ENCODE results near the gene CACNA1I.
"Not testable (repeated sequence)": the region's sequence is repeated elsewhere in the genome, so short reads cannot be mapped to it uniquely, and the experiment has no call there.

CACNA1I gene

DNA sequence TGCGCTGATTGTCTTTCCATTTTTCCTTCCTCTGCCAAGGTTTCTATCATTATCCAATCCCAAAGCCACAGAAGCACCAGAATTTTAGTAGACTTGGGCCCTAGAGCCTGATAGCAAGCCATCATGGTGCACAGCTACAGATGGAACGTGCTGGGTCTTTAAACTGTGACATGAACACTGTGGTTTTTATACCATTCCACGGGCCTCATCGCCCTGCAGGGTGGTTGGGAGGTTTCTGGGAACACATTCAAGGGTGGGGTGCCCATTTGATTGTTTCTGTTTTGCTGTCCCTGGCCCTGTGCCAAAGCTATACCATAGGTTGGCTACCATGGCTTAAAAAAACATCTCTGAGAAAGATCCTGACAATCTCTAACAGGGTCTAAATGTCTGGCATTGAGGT, 151.9 kb downstream of the CACNA1I start:
- DNase-seq = no peak

- DNase-seq = no peak
Measured at GRCh38 chr22:39723463-39723862, 152.9 kb downstream of the CACNA1I start.

DNA sequence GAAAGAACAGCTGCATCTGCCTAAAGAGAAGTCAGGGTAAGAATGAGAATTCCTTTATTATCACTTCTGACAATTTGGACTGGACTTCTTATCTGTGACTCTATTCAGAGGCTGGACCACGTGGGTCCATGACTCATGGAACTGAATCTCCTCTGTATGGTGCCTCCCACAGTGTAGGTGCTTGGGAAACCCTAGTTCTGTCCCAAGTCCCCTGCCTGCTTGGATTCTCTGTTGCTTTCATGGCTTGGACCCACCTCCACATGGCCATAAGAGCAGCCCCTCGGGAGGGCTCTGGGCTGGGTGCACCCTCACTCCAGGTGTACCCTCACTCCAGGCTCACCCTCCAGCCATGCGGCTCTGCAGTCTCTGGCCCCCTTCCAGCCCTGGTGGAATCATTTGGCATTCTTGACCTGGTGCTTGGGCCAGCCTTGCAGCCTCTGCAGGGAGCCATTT, 153.4 kb downstream of the CACNA1I start:
- DNase-seq = no peak

GRCh38 chr22:39724390-39724789, 153.8 kb downstream of the CACNA1I start:
- no peak for DNase-seq

DNA sequence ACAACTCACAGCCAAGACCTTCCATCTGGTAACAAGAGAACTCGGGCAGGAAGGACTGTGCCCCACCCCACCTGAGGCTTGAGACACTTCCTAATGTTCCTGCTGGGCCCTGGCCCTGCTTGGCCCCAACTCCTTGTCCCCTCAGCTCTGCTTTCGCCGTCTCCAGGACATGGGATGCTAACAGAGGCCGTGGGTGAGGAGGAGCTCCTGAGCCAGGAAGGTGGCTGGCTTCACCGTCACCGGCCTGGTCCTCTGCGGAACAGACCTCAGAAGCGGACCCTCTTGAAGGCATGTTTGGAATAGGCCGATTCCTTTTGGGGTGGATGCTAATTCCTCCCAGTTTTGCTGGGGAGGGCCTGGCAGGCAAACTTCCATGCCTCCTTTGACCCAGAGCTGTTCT, 154.3 kb downstream of the CACNA1I start:
- DNase-seq = no peak

DNA sequence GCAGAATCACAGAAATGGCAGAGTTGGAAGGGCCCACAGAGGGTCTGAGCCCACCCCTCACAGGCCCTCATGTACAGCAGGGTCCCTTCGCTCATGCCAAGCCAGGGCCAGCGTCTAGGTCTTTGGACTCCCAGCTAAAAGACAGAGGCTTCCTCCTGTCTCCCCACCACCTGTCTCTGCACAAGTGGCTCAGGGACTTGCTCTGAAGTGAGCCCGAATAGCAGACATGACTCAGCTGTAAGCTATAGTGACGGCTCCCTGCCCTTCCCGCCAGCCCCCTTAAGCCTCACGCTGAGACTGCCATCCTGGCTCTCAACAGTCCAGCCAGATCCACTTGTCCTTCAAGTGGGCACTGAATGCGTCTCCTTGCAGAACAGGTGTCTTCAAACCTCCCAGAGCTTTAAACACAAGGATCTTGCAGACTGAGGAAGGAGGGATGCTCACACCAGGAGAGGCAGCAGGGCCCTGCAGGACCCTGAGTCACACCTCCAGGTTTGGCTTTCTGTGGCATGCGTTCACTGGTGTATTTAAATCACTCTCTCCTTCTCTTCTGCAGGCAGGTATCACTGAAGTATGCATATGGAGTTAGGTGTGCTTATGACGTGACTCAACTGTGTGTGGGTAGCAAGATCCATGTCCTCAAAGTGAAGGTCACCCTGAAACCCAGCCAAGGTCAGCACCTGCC, 154.9 kb downstream of the CACNA1I start:
- DNase-seq = no peak

- no peak for DNase-seq
Measured at GRCh38 chr22:39727541-39727940, 157.0 kb downstream of the CACNA1I start.

DNA sequence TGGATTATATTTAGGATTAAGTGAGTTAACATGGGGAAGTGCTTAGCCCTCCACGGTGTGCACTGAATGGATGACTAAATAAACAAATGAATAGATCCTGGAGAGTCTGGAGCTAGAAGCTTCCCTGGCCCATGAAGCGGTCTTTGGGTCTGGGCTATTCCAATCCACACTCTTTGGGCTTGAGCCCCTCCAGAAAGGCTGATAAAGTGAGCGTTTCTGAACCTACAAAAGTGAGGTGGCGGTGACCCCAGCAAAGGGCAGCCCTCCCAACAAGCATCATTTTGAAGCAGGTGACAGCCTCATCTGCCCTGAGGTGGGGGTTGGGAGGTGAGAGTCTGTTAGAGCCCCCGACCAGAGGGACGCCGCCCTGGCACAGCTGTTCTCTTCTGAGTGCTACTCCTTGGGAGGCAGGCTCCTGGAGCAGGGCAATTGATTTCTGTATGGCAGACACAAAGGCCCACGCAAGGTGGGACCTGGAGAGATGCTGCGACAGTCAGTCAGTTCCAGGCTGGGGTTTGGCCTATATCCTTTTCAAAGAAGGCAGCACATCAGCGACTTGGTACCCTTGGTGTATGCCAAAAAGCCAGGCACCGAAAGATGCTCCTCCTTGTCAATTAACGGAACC, 157.8 kb downstream of the CACNA1I start:
- no peak for DNase-seq

DNA sequence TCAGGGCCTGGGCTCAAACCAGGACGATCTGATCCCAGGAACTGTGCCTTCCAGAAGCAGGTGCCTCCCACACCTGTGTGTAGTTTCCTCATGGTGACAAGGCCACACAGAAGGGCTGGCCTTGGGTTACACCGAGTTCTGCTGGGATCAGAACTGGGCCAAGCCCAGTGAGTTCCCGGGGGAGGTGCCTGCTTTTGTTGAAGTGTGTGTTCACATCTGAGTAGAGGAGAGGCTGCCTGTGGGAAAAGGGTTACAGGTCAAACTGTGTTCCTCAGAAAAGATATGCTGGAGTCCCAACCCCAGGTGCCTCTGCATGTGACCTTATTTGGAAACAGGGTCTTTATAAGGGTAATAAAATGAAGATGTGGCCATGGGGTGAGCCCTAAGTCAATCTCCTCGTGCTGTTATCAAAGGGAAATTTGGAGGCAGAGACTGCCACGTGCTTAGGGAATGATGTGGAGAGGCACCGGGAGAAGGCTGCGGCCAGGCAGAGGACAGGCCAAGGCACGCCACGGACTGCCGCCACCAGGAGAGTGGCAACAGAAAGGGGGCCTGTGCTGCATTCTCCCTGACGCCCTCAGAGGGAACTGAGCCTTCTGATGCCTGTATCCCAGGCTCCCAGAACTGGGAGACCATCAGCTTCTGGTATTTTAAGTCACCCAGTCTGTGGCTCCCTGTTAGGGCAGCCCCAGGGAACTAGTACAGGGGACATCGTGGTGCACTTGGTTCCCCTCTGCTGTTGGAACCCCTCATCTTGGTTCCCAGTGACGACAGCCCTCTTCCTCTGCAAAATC, 158.8 kb downstream of the CACNA1I start:
- DNase-seq = no peak

GRCh38 chr22:39731481-39731880, 160.9 kb downstream of the CACNA1I start:
- DNase-seq = no peak

DNA sequence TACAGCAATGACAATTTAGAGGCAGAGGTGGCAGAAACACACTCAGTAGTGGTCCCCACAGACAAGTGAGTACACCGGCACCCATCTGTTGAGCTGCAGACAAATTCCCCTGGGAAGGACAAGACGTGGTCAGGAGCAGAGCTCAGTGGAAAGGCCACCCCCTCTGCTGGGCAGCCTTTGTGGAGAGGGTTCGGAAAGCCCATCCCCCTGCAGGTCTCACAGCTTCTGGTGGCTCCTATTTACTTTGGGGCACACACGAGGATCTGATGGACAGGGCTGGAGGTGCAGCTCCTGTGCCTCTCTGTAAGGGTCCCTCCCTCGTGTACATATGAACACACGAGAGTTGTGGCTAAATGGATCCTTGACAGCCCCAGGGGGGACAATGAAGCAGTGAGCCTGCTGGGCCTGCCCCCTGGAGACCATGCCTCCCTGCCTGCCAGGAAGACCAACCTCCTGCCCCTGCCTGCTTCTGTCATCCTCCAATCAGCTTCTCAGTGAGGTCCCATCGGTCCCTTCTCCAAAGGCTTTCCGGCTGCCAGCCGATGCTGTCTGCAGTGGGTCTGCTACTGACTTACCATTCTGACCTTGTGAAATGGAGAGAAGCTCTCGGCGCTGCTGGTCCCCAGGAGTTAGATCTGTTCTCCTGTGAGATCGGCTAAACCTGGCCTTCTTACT, 161.5 kb downstream of the CACNA1I start:
- DNase-seq = no peak

DNA sequence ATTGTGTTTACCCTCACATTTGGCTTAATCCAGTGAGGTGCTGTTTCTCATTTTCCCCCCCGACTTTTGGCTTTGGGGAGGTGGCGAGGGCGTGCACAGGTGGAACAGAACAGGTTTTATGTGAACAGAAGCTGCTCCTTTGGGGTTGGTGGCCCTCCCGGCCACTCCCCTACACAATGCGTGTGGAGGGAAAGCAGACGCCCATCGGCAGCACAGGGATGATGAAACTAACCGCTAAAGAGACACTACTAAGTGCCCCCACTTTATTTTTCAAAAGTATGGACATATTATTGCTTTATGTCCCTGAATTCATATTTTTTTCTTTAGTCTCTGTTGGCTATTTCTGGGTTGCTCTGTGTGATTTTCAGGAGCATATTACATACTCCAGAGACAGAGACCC, 162.1 kb downstream of the CACNA1I start:
- no peak for DNase-seq

GRCh38 chr22:39733191-39733590, 162.6 kb downstream of the CACNA1I start:
- no peak for DNase-seq

- not testable (repeated sequence) for DNase-seq
Measured at GRCh38 chr22:39734046-39734445, 163.5 kb downstream of the CACNA1I start.

- no peak for DNase-seq
Measured at GRCh38 chr22:39734866-39735265, 164.3 kb downstream of the CACNA1I start.

GRCh38 chr22:39735776-39736175, 165.2 kb downstream of the CACNA1I start:
- no peak for DNase-seq

DNA sequence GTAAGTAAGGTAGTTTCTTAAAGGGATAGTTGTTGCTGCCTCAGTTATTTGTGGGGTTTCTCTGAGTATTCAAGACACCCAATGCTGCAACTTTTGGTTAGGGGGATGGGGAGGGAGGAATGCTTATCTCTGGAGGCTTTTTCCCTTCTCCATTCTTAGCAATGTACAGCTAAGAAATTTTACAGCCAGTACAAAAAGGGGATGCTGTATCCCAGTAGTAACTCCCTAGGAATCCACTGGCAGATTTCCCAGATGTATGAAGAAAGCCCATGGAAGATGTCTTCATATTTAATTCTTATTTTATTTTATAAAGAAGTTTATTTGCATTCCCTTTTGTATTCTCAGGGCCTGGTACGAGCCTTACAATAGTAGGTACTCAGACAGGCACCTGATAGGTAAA, 168.2 kb downstream of the CACNA1I start:
- DNase-seq = no peak

Measured in T-helper 2 cell (primary cell).